Measurements from ENCODE around the gene CLDN6.
"Not testable (repeated sequence)": the region's sequence is repeated elsewhere in the genome, so short reads cannot be mapped to it uniquely, and the experiment has no call there.

Gene CLDN6

GRCh38 chr16:3017794-3018506, at the start of gene CLDN6:
TSS of gene CLDN6 (minus strand) at chr16:3018183. CDS start at chr16:3016021, 2,162 bp downstream.
- in situ Hi-C loops (cut with MboI; ENCODE audit: low sequenced_read_pairs) = no loop called here

DNA sequence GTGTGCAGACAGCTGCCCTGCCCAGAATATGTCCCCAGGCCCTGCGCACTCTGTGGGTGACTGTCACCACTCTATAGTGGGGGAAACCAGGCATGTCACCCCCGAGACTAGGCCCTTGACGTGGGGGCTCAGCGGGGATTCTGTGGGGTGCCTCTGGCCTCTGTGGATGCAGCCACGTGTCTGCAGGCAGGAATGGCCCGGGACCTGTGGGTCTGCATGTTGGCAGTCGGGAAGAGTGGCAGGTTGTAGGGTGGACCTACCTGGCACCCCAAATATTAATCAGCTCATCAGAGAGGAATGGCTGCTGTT, 48.4 kb upstream of the CLDN6 start:
- in situ Hi-C loops (cut with MboI; ENCODE audit: low sequenced_read_pairs) = no loop called here

DNA sequence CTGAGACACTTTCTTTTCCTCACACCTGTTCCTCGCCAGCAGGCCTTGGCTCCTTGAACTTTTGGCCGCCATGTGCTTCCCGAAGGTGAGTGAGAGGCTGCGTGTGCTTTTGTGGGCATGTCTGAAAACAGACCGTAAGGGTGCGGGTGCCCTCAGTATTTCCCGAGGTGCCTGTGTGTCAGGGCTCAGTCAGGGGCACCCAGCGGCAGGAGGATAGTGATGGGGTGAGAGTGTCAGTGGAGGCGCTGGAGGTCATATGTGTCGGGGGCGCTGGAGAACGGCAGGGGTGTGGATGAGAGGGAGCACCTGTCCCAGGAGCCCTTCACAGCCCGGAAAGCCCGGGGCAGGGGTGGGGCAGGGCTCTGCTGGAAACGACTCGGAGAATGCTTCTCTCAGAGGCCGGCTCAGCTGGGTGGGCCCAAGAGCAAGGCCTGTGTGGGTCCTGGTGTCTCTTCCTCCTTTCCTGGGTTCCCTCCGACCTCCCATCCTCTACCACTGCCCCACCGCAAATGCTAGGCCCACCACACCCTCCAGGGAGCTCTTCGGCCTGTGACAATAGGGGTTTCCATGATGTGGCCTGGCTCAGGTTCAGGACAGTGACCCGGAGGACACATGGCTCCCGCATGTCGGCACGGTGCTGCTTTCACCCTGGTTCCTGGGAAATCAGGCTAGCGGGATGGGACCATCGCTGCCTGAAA, 47.9 kb upstream of the CLDN6 start:
- in situ Hi-C loops (cut with MboI; ENCODE audit: low sequenced_read_pairs) = no loop called here

DNA sequence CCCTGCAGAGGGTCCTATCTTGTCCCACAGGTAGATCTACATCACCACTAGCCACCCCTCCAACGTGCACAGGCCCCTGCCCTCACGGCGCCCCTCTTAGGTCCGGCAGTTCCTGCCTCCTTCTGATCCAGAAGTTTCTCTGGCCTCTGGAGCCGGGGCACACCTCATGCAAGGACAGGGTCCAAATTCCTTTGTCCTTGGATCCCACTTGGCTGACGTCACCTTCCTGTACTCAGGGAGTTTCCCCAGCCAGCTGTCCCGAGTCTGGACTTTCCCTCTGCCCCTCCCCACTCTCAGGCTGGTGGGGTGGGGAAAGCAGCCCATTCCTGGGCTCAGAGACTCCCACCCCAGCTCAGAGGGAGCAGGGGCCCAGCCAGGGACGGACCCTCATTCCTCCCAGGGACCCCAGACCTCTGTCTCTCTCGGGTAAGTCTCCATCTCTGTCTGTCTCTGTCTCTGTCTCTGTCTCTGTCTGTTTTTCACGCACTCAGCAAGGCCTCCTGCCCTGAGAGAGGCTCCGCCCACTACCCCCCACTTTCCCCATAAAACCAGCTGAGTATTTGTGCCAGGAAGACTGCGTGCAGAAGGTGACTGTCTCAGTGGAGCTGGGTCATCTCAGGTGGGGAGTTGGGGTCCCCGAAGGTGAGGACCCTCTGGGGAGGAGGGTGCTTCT, 47.2 kb upstream of the CLDN6 start, which contains the start of gene IL32:
Gene IL32 (plus strand): TSS at position 572 of the 673 bp plus-strand sequence. CDS start 172 bp downstream, outside the sequence.
- in situ Hi-C loops (cut with MboI; ENCODE audit: low sequenced_read_pairs) = no loop called here

DNA sequence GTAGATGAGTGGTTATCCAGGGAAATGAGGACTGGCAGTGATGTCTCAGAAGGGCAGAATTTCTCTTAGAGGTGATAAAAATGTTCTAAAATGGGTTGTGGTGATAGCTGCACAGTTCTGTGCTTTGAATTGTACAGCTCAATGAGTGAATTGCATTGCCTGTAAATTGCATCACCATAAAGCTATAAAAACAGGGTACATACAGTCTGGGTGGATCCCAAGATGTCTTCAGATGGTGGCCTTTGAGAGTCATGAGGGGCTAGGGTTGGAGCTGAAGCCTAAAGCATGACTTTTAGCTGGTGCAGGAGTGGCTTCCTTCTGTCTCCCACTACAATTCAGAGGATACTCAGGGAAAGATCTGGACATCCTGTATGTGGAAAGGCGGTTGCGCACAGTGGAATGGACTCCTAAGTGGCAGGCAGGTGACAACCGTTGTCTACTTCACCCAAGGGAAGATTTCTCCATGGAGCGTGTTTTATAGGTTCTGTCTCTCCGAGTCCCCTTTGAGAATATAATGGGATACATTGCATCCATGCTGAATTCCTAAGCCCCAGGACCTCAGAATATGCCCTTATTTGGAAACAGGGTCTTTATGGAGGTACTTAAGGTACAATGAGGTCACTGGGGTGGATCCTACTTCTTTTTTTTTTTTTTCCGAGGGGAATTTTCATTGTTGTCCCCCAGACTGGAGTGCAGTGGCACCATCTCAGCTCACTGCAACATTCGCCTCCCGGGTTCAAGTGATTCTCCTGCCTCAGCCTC, 45.8 kb upstream of the CLDN6 start:
- in situ Hi-C loops (cut with MboI; ENCODE audit: low sequenced_read_pairs) = no loop called here

DNA sequence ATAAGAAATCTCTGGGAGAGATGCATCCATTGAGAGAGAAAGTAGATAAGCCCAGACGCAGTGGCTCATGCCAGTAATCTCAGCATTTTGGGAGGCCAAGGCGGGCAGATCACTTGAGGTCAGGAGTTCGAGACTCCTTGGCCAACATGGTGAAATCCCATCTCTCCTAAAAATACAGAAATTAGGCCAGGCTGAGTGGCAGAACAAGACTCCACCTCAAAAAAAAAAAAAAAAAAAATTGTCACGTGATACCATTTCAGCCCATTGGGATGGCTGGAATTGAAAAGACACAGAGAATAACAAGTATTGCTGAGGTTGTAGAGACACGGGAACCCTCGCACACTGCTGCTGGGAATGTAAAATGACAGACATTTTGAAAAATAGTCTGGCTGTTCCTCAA, 44.6 kb upstream of the CLDN6 start:
- in situ Hi-C loops (cut with MboI; ENCODE audit: low sequenced_read_pairs) = no loop called here

GRCh38 chr16:3060339-3061127, 42.5 kb upstream of the CLDN6 start:
- in situ Hi-C loops (cut with MboI; ENCODE audit: low sequenced_read_pairs) = no loop called here

DNA sequence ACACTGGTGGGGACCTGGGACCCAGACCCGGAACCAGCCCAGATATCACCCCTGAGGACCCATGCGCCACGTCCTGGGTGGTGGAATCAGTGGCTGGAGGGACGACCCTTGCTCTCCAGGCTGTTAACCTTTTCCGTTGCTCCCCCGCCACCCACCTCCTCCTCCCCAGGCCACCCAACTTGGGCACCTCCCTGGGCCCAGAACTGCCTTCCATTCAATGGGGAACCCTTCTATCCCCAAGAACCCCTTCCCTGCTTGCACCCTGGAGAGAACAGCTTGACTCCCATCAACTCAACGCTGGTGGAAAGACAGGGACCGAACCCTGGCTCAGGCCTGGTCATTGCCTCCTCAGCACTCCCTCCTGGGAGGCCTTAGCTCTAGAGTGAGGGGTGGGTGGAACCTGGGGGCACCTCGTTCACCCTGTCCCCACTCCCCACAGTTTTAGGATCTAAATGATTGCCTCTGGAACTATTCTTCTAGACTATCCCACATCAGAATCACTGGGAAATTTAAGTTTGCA, 41.8 kb upstream of the CLDN6 start:
- in situ Hi-C loops (cut with MboI; ENCODE audit: low sequenced_read_pairs) = no loop called here

GRCh38 chr16:3059041-3059722, 41.2 kb upstream of the CLDN6 start:
- in situ Hi-C loops (cut with MboI; ENCODE audit: low sequenced_read_pairs) = no loop called here

- in situ Hi-C loops (cut with MboI; ENCODE audit: low sequenced_read_pairs) = no loop called here
Observed at GRCh38 chr16:3058139-3059030, 40.4 kb upstream of the CLDN6 start.

DNA sequence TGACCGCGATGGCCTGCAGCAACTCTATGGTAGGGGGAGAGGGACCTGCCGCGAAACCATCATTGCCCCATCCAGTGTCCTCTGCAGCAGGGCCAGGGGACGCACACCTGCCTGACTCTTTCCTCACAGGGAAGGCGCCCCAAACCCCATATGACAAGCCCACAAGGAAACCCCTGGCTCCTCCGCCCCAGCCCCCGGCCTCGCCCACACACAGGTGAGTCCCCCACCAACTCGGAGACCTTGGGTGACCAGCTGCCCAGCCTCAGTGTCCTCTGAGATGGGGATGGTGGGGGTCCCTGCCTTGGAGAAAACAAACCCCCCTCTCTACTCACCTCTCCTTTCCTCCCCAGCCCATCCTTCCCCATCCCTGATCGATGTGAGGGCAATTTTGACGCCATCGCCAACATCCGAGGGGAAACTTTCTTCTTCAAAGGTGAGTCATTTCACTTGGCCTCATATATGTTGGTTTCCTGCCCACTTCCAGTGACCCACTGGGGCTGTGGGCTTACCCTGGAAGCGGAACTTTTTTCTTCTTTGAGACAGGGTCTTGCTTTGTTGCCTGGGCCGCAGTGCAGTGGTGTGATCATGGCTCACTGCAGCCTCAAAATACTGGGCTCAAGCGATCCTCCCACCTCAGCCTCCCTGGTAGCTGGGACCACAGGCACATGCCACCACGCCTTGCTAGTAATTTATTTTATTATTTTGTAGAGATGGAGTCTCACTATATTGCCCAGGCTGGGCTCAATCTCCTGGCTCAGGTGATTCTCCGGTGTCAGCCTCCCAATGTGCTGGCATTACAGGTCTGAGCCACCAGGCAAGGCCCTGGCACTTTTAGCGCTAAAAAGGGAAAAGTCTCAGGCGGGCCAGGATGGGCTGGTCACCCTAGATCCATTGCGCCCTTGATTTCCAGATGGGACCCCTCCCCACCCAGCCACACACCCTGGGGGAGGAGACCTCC, 39.5 kb upstream of the CLDN6 start:
- in situ Hi-C loops (cut with MboI; ENCODE audit: low sequenced_read_pairs) = no loop called here

DNA sequence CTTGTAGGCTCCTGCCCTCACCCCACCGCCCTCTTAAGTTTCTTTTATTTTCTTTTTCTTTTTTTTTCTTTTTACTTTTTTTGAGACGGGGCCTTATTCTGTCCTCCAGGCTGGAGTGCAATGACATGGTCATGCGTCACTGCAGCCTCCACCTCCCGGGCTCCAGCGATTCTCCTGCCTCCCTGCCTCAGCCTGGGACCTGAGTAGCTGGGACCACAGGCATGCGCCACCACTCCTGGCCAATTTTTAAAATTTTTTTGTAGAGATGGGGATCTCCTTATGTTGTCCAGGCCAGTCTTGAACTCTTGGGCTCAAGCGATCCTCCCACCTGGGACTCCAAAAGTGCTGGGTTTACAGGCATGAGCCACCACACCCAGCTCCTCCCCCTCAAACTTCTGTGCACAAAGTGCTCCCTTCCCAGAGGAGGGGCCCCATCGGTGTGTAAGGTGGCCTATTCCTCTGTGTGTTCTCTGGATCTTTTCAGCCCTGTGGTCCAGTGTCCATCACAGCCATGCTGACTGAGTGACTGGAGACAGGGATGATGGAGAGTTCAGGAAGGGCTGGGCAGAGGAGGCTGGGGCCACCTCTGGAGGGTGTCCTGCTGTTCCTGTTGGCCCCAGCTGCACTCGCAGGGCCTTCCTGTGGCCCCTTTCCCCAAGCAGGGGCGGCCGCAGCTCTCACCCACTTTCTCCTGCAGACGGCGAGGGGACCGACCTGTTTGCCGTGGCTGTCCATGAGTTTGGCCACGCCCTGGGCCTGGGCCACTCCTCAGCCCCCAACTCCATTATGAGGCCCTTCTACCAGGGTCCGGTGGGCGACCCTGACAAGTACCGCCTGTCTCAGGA, 38.6 kb upstream of the CLDN6 start:
- in situ Hi-C loops (cut with MboI; ENCODE audit: low sequenced_read_pairs) = no loop called here

- in situ Hi-C loops (cut with MboI; ENCODE audit: low sequenced_read_pairs) = not testable (repeated sequence)
Observed at GRCh38 chr16:3055734-3056115, 37.7 kb upstream of the CLDN6 start.

- in situ Hi-C loops (cut with MboI; ENCODE audit: low sequenced_read_pairs) = no loop called here
Observed at GRCh38 chr16:3054965-3055733, 37.2 kb upstream of the CLDN6 start.

DNA sequence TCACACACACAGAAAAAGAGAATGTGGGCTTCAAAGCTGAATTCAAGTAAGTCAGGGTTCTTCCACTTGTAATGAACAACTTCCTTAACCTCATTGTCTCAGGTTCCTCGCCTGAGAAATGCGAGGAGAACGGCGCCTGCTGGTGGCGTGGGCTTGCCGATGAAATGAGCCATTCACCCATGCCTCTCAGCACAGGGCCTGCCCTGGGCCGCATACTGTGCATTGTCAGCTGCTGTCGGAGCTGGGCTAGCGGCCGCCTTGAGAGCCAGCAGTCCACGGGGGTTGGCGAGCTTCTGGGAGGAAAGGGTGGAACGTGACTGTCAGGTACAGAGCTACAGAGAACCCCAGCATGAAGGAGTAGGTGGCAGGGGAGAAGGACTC, 35.3 kb upstream of the CLDN6 start:
- in situ Hi-C loops (cut with MboI; ENCODE audit: low sequenced_read_pairs) = not testable (repeated sequence)
